ENCODE data around the gene EHF.

DNA sequence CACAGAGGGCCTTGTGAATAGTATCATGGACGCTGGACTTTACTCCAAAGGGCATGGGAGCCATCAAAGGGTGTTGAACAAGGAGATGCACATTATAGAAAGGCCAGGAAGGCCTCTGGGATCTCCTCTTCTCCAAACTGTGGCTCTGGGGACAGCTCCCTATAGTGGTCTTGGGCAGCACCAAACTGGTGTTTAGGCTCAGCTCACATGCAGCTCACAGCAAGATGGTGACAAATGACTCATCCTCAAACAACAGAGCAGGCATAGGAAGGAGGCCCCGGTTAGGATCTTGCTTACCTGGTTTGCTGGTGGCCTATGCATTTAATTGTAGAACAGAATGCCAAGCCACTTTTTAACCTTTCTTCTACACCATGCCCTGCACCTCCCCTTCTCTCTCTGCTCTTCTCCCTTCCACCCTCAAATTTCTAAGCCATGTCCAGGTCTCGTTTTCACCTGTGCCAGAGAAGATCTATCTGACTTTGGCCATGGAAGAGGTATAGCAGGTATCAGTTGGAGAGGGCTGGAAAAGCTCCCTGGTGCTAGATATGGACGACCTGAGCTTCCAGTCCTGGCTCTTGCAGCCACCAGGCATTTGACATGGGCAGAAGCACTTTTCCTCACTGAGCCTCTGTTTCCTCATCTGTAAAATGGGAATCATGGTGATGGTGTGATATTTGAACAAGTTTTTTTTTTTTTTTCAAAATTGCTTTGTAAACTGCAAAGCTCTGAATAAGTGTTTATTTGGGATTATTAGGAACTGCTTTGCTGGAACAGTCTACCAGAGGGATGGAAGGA is 14.4 kb upstream of the EHF start:
- TF ChIP-seq, protein P1, sequence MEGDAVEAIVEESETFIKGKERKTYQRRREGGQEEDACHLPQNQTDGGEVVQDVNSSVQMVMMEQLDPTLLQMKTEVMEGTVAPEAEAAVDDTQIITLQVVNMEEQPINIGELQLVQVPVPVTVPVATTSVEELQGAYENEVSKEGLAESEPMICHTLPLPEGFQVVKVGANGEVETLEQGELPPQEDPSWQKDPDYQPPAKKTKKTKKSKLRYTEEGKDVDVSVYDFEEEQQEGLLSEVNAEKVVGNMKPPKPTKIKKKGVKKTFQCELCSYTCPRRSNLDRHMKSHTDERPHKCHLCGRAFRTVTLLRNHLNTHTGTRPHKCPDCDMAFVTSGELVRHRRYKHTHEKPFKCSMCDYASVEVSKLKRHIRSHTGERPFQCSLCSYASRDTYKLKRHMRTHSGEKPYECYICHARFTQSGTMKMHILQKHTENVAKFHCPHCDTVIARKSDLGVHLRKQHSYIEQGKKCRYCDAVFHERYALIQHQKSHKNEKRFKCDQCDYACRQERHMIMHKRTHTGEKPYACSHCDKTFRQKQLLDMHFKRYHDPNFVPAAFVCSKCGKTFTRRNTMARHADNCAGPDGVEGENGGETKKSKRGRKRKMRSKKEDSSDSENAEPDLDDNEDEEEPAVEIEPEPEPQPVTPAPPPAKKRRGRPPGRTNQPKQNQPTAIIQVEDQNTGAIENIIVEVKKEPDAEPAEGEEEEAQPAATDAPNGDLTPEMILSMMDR (IDR thresholded peaks at IDR 0.05 in 8 of 11, conservative IDR thresholded peaks at IDR 0.05 in 3 of 11), result no peak
- TF ChIP-seq POLR2AphosphoS5 (IDR thresholded peaks at IDR 0.05) (no peak), POLR2A (IDR thresholded peaks at IDR 0.05) (no peak)

Measured in spleen (tissue), 7 donors.